Activated T-cell treated with anti-CD3 and anti-CD28 coated beads for 1 hour (primary cell): ENCODE data around the gene EXTL1.

Experiments used
- DNase-seq: peaks from one replicate; pipeline ENCODE4 v3.0.0-alpha.2; 2020; ENCODE audit warnings: low read depth

EXTL1 gene

DNA sequence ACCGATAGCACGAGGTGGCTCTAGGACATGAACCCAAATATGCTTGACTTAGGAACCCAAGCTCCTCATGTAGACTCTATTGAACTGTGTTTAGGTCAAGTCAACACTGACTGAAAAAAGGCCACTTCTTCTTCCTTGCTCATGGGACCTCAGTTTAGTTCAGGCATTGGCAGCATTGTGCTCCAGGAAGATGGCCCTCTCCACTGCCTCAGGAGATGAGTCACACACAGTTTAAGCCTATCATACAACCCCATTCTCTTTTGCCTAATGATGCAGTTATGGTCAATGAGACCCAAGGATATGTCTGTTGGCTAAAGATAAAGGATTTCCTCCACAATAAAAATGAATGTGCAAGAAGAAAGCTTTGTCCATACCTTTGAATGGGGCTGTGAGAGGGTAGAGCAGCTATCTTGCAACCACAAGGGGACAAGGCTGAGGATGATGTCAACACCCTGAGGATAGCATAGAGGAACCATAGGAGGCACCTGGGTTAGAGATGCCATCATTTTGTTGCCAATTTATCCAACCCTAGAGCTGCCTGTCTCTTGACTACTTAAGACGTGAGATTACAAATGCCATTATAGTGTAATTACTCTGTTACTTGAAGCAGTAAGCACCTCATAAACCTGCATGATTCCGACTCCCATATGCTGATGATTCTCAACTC lies 48.9 kb downstream of the EXTL1 start:
- no peak for DNase-seq

DNA sequence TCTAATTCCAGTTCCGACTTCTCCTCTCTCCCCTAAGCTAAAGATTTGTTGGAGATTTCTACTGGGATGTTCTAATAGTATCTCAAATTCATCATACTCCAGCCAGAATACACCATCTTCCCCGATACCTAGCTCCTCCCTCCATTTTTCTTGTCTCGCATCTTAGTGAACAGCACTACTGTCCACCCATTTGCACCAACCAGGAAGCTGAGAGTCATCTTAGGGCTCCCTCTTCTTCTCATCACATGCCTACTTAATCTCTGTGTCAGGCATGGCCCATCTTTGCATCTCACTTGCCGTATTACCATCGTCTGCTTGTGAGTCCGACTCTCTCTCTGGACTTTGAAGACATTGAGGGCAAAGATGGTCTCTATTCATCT lies 49.4 kb downstream of the EXTL1 start:
- no peak for DNase-seq

DNA sequence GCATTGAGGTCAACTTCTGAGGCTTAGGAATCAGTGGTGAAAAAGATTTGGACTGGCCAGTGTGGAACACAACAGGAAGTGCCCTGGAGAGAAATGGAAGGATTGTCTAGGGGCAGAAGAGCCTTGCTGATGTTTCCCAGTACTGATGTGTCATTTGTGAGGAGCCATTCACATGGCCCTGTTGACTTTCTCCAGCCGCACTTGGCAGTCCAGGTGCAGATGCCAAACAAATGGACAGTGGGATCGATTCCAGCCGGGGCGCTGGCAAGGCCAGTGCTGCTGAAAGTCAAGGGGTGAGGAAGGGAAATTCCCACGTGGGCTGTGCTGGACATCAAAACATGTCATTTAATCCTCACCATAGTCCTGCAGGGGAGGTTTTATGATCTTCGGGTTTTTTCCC lies 50.7 kb downstream of the EXTL1 start:
- no peak for DNase-seq

DNA sequence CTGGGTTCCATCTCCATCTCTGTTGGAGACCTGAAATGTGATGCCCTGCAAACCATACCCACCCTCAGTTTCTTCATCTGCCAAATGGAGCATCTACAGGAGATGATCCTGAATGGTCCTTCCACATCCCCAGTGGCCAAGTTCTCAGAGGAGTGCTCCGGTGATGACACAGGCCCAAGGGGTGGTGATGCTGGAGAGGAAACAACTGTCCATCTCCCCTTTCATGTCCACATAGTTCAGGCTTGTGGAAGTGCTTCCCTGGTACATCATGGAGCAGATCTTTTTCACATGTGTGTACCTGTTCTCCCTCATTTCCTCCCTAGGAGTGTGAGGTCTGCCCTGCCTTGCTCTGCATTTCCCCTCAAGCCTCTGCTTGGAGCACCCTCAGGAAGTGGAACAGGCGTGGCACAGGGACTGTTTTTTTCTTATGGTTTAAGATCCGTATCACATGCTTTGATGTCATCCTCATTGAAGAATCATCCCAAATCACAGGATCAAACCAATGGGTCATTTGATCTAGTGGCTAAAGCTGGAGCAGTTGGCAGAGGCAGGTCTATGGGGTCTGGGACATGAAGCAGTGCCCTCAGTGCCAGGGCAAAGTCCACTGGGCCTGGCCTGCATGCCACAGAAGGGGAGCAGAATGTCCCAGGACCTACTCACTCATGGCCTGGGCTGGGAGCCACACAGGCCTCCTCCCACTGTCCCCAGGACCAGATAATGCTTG lies 54.0 kb downstream of the EXTL1 start:
- DNase-seq, result no peak

DNA sequence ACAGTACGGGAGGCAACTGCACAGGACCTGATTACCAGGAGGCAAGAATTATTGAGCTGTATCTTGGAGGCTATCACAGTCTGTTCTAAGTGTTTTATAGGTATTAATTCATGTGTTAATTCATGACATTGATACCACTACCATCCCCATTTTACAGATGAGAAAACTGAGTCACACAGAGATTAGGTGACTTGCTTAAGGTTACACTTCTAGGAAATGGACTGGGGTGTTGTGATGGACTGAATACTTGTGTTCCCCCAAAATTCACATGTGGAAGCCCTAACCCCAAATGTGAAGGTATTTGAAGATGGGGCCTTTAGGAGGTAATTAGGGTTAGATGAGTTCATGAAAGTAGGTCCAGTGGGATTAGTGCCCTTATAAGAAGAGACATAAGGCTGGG lies 55.9 kb downstream of the EXTL1 start:
- no peak for DNase-seq

DNA sequence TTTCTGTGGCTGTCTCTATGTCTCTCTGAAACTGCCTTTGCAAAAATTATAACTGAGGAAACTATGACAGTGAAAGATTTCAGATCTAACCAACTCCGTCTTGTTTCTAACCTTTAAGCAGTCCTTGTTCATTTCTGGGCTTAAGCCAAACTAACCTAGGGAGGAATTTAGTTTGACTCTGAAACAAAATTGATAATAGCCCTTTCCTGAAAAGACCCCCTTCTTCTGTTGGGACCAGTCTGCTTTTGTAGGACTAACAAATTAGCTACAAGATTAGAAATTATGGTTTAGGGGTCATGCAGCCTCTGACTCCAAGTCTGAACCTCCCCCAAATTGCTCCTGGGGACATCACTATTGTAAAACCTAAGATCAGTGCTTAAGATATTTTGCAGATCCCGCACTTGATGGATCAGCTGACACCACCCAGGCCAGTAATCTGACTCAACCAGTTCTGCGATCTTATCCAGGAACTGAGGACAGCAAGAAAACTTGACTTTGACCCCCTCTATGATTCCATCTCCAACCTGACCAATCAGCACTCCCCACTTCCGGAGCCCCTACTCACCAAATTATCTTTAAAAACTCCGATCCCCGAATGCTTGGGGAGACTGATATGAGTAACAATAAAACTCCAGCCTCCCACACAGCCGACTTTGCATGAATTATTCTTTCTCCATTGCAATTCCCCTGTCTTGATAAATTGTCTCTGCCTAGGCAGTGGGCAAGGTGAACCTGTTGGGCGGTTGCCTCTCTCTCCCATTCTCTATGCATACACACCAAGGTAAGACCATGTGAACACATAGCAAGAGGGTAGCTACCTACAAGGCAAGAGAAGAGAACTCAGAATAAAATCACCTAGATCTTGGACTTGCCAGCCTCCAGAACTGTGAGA lies 57.0 kb downstream of the EXTL1 start:
- DNase-seq, result no peak

DNA sequence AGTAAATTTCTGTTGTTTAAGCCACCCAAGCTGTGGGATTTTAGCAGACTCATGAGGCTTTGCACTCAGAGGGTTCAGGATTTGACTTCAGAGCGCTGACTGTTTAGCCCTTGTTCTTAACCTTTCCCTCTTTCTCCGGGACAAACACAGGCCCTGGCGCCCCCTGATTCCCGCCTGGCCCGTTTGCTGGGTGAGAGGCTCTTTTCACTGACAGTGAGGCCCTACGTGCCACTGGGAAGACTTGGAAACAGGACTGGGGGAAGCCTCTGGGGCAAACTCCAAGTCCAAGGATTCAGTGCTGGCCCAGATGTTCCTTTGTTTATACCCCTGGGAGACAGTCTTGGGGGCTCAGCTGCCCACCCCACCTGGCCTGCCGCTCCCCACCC lies 57.6 kb downstream of the EXTL1 start:
- DNase-seq, result no peak

DNA sequence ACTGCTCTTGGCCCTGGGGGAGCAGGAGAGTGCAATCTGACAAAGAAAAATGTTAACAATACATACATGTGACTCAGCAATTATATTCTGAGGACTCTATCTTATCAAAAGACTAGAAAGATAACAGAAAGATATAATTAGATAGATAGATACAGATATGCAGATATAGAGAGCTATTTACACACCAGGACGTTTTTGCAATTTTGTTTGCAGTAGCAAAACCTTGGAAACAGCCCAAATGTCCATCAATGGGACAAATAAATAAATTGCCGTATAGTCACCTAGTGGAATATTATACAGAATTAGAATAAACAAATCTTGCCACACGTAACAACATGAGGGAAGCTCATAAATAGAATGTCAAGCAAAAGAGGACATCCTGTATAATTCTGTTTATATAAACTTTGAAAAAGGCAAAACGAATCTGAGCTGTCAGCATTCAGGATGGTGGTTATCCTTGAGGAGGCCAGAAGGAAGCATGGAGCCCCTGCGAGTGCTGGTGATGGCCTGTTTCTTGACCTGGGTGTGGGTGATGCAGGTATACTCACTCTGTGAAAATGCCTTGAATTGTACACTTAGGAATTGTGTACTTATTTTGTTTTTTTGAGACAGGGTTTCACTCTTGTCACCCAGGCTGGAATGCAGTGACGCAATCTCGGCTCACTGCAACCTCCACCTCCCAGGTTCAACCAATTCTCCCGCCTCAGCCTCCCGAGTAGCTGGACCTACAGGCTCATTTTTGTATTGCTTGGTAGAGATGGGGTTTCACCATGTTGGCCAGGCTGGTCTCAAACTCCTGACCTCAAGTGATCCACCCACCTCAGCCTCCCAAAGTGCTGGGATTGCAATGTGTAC lies 58.6 kb downstream of the EXTL1 start:
- no peak for DNase-seq

DNA sequence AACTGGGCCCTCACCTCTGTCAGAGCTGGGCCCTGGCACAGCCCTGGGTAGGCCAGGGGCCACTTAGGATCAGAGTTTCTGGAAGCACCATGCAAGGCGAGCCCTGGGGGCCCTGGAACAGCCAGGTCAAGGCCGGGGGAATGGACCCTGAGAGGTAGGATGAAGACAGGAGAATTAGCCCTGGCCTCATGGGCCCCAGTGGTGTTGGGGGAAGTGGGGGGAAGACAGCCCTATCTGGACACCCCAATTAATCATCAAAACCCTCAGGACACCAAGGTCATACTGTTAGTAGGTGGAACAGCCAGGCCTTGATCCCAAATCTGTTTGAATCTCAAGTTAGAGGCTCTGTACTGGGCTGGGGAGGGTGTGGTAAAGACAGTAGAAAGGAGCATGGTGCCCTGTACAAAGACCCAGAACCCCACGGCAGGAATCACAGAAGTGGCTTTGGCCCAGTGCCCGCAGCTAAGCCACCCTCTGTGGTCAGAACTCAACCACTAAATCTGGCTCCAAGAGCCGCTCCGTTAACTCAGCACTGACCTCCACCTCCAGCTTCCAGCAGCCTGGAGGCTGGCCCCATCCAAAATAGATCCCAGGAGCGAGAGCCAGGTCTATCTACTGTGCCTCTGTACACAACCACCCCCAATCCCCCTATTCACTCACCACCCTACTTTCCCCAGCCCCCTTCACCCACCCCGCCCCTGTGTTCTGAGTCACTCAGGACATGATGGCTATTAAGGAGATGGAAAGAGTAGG lies 59.9 kb downstream of the EXTL1 start:
- DNase-seq, result no peak

DNA sequence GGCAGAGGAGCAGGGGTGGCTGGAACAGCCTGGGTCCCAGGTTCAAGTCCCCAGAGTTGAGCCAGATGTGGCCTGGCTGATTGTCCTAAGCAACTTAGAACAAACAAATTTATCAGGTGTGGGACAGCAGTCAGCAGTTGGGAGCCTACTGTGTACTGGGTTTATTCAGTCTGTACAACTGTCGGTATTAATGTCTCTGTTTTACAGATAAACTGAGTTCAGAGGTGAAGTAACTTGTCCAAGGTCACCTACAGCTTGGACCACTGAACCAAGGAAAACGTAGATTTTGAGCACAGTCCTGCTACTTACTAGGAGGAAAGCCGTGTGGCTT lies 60.4 kb downstream of the EXTL1 start:
- DNase-seq, result no peak

DNA sequence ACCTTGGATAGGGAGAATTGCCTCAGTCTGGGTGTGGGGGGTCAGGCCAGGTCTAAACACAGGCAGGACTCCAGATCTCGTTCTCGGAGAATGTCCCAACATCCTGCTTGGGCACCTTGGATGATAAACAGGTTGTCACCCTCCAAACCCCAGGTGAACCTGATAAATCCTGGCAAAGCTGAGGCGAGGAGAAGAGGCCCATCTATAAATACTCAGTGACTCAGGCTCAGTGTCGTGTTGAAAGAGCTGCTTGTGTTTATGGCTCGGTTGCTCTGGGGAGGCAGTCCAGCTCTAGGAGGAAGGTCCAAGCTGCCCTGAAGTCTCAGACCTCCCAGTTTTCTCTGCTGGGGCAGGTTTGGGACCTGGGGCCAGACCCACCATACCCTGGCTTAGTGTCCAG lies 61.6 kb downstream of the EXTL1 start:
- DNase-seq, result no peak

DNA sequence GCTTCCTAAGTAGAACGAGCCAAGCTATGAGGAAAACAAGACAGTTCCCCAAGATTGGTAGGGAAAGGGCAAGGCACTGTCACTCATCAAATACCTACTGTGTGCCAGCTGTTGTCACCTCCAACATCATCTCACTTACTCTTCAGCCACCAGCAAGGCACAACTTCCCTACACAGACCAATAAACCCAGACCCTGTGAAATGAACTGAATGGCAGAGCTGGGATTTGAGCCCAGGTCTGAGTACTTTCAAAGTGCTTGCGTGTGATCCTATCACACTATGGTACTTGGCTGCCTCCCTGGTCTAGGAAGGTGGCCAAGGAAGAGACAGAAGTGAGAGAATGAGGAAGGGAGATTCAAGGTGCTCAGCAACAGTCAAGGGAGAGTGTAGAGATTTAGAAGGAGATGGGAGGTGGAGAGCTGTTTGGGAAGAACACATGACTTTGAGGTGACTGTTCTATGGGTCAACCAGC lies 62.6 kb downstream of the EXTL1 start:
- no peak for DNase-seq

DNA sequence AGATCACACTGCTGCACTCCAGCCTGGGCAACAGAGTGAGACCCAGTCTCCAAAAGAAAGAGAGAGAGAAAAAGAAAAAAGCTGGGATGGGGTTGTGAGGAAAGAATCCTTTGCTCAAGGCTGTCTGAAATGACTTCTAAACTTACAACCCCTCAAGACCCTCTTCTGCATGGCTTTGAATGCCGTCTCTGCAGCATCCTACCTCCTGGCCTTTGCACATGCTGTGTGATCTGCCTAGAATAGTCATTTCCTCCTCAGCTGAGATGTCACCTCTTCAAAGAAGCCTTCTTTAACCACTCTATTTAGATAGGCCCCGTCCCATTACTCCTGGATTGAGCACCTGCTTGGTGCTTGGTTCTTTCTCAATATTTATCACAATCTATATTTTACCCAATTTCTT lies 63.3 kb downstream of the EXTL1 start:
- DNase-seq, result no peak
